K562 (cell line): Measurements from ENCODE around the gene BET1L. TPM values are rescaled to one million over a fixed set of nuclear protein-coding genes. Genes with fewer than 3 reads are reported as not detected.

ENCODE experiments used
- ARNT ChIP-seq, 2 experiments: fragments of 450-650 bp; IDR thresholded peaks; 2 replicates each; pipeline ENCODE4 v1.6.1; 2016; ENCODE audit warnings: mild to moderate bottlenecking in 1 of 2
- CEBPG ChIP-seq, 3 experiments: fragments of 200-800 bp in 1 of 3; sonication (Bioruptor generic) in 1 of 3; sonication (generic) in 1 of 3; formaldehyde crosslinking in 1 of 3; IDR thresholded peaks in 2 of 3; conservative IDR thresholded peaks in 1 of 3; 2 replicates each; pipeline versions ENCODE4 v1.6.1 to v1.8.0; 2016 to 2022; ENCODE audit warnings: missing compliant biosample characterization in 2 of 3, missing genetic modification characterization in 2 of 3, mild to moderate bottlenecking in 1 of 3, missing genetic modification reagents in 1 of 3
- CSDE1 ChIP-seq, 2 experiments: fragments of 450-650 bp; IDR thresholded peaks; 2 replicates each; pipeline ENCODE4 v1.6.1; 2016; ENCODE audit warnings: mild to moderate bottlenecking in 1 of 2
- DNMT1 ChIP-seq: fragments of 450-650 bp; IDR thresholded peaks from 2 replicates; pipeline ENCODE4 v1.6.1; 2016; ENCODE audit warnings: antibody characterized with exemption, mild to moderate bottlenecking
- ELK3 ChIP-seq: fragments of 450-650 bp; formaldehyde crosslinking; IDR thresholded peaks from 2 replicates; pipeline ENCODE4 v1.4.0; 2020; ENCODE audit warnings: mild to moderate bottlenecking
- FOSL1 ChIP-seq: fragments of 200-800 bp; sonication (Bioruptor generic); conservative IDR thresholded peaks from 2 replicates; pipeline ENCODE4 v1.6.1; 2016; ENCODE audit warnings: missing genetic modification characterization, missing compliant biosample characterization
- FOXP1 ChIP-seq: sonication (generic); formaldehyde crosslinking; IDR thresholded peaks from 2 replicates; pipeline ENCODE4 v1.8.0; 2022; ENCODE audit warnings: mild to moderate bottlenecking, missing genetic modification reagents
- KDM1A ChIP-seq, 2 experiments: fragments of 450-650 bp; IDR thresholded peaks; 2 replicates each; pipeline ENCODE4 v1.6.1; 2016; ENCODE audit warnings: mild to moderate bottlenecking in 2 of 2
- KDM2B ChIP-seq: fragments of 250-450 bp; sonication (Bioruptor Pico); IDR thresholded peaks from 2 replicates; pipeline ENCODE4 v1.8.0; 2021; ENCODE audit warnings: mild to moderate bottlenecking, moderate library complexity
- LEF1 ChIP-seq: fragments of 450-650 bp; IDR thresholded peaks from 2 replicates; pipeline ENCODE4 v1.6.1; 2016; ENCODE audit warnings: mild to moderate bottlenecking
- MXI1 ChIP-seq: IDR thresholded peaks from 2 replicates; pipeline ENCODE4 v1.6.1; 2011; ENCODE audit warnings: low read depth, mild to moderate bottlenecking, improper control_type of control experiment, low read length
- NCOA1 ChIP-seq: fragments of 450-650 bp; IDR thresholded peaks from 2 replicates; pipeline ENCODE4 v1.6.1; 2016; ENCODE audit warnings: low read depth
- NCOA6 ChIP-seq: fragments of 450-650 bp; IDR thresholded peaks from 2 replicates; pipeline ENCODE4 v1.6.1; 2017; ENCODE audit warnings: mild to moderate bottlenecking
- PHF20 ChIP-seq: fragments of 450-650 bp; IDR thresholded peaks from 2 replicates; pipeline ENCODE4 v1.6.1; 2018; ENCODE audit not compliant: partially characterized antibody
- POLR3G ChIP-seq: IDR thresholded peaks from 2 replicates; pipeline ENCODE4 v1.6.1; 2011; ENCODE audit not compliant: insufficient read length, insufficient replicate concordance; ENCODE audit errors: extremely low read depth
- RBFOX2 ChIP-seq: fragments of 200-400 bp; formaldehyde crosslinking; IDR thresholded peaks from 2 replicates; pipeline ENCODE4 v1.6.1; 2017; ENCODE audit warnings: low read depth, mild to moderate bottlenecking, low read length, moderate library complexity
- SMAD4 ChIP-seq: fragments of 250-450 bp; sonication (Bioruptor Pico); conservative IDR thresholded peaks from 2 replicates; pipeline ENCODE4 v1.8.0; 2021; ENCODE audit warnings: inconsistent platforms, mild to moderate bottlenecking, moderate library complexity
- SMARCA4 ChIP-seq: fragments of 450-650 bp; IDR thresholded peaks from 2 replicates; pipeline ENCODE4 v1.6.1; 2016
- SOX6 ChIP-seq: fragments of 450-650 bp; IDR thresholded peaks from 2 replicates; pipeline ENCODE4 v1.6.1; 2014; ENCODE audit warnings: mild to moderate bottlenecking
- STAG1 ChIP-seq: sonication (generic); formaldehyde crosslinking; IDR thresholded peaks from 2 replicates; pipeline ENCODE4 v1.5.0; 2020; ENCODE audit warnings: missing genetic modification reagents, borderline replicate concordance
- STAT5A ChIP-seq: IDR thresholded peaks from 2 replicates; pipeline ENCODE4 v1.6.1; 2012; ENCODE audit warnings: low read length, inconsistent platforms, borderline replicate concordance
- TFE3 ChIP-seq: fragments of 450-650 bp; formaldehyde crosslinking; IDR thresholded peaks from 2 replicates; pipeline ENCODE4 v1.4.0; 2020; ENCODE audit warnings: mild to moderate bottlenecking, mixed read lengths
- ZNF347 ChIP-seq: fragments of 450-650 bp; formaldehyde crosslinking; IDR thresholded peaks from 2 replicates; pipeline ENCODE4 v1.4.0; 2020; ENCODE audit warnings: low read depth, mild to moderate bottlenecking, moderate library complexity
- ZNF583 ChIP-seq: fragments of 250-450 bp; sonication (Bioruptor Pico); IDR thresholded peaks from 2 replicates; pipeline ENCODE4 v1.4.0; 2020
- ZNF766 ChIP-seq: fragments of 200-800 bp; sonication (Bioruptor generic); conservative IDR thresholded peaks from 2 replicates; pipeline ENCODE4 v1.6.1; 2016; ENCODE audit warnings: missing genetic modification characterization, missing compliant biosample characterization
- polyA plus RNA-seq, 8 experiments: library from polyadenylated mRNA; depleted of rRNA in 4 of 8; stranded (reverse) in 5 of 8; unstranded in 3 of 8; fragments of >200 nt; fragmentation: Nextera tagmentation in 2 of 8; fragmentation: Illumina TruSeq in 1 of 8; extraction: Ambion mirVana in 2 of 8; extraction: Trizol in 1 of 8; gene quantifications; 2 replicates each; pipeline versions ENCODE4 v1.2.1 to v1.2.3, GENCODE V29; 2011 to 2014; ENCODE audit warnings: inconsistent platforms in 1 of 8, missing spikeins in 1 of 8
- total RNA-seq, 7 experiments: library from RNA; depleted of rRNA in 6 of 7; stranded (reverse); fragments of >200 nt in 6 of 7; fragmentation: Illumina TruSeq in 2 of 7; extraction: Trizol in 2 of 7; gene quantifications; 2 replicates each; pipeline versions ENCODE4 v1.2.1 to v1.2.3, GENCODE V29; 2011 to 2021; ENCODE audit warnings: low replicate concordance in 1 of 7

BET1L gene
- total and polyA plus RNA-seq, 9 of the 15 experiments (the other 6 are each of a cell fraction or from before 2014, with no cell fraction given) = 9.9 to 69.1 (median 19.9) TPM

- peak; percentile 55 for TF ChIP-seq PHF20
- 0 out of 4 replicates have a peak, but pooled peaks of 1 of the 2 experiments have one; percentile 58 for TF ChIP-seq CSDE1 (IDR thresholded peaks at IDR 0.05)
- TF ChIP-seq FOSL1 (tag) = peak; percentile 37
- peak; percentile 49; the same call in 1 of the 2 replicates for TF ChIP-seq ZNF766 (CRISPR knock-in tag)
- TF ChIP-seq SMAD4 = peak; percentile 45; the same call in 1 of the 2 replicates
- TF ChIP-seq SMARCA4 = peak; percentile 40; the same call in 1 of the 2 replicates
- TF ChIP-seq POLR3G = no peak
- peak; percentile 67 to 80 for TF ChIP-seq ARNT (IDR thresholded peaks at IDR 0.05)
- peak; percentile 22; the same call in 1 of the 2 replicates for TF ChIP-seq CEBPG (CRISPR knock-in tag; IDR thresholded peaks at IDR 0.05)
- TF ChIP-seq CEBPG (tag; conservative IDR thresholded peaks at IDR 0.05 in 1 of 2, IDR thresholded peaks at IDR 0.05 in 1 of 2) = no peak
- TF ChIP-seq DNMT1 = no peak
- no peak for TF ChIP-seq KDM1A (IDR thresholded peaks at IDR 0.05)
- TF ChIP-seq TFE3 (CRISPR knock-in tag) = no peak
- peak; percentile 57; the same call in 1 of the 2 replicates for TF ChIP-seq LEF1
- TF ChIP-seq ZNF583 = no peak
- no peak for TF ChIP-seq ZNF347
- no peak for TF ChIP-seq NCOA6
- 0 out of 2 replicates have a peak, but pooled peaks have one; percentile 47 for TF ChIP-seq MXI1
- TF ChIP-seq RBFOX2 = peak; percentile 66
- peak; percentile 91; the same call in 1 of the 2 replicates for TF ChIP-seq NCOA1
- peak; percentile 19; the same call in 1 of the 2 replicates for TF ChIP-seq FOXP1
- TF ChIP-seq ELK3 (CRISPR knock-in tag) = no peak
- peak; percentile 53; the same call in 1 of the 2 replicates for TF ChIP-seq SOX6
- TF ChIP-seq STAT5A = no peak
- no peak for TF ChIP-seq STAG1
- TF ChIP-seq KDM2B (CRISPR knock-in tag) = peak; percentile 52; the same call in 1 of the 2 replicates
Measured at GRCh38 chr11:235997-236773, 29.0 kb upstream of the BET1L start, which contains the start of gene SIRT3 (continued).
